HG03432 (cell line): ENCODE data around the gene HLA-C.
"Not testable (repeated sequence)": the region's sequence is repeated elsewhere in the genome, so short reads cannot be mapped to it uniquely, and the experiment has no call there.

ENCODE experiments used
- ATAC-seq: cut with Tn5 transposase; IDR thresholded peaks from one replicate; pipeline ENCODE4 v1.9.1; 2021; ENCODE audit warnings: mild to moderate bottlenecking, moderate library complexity; ENCODE audit not compliant: unreplicated experiment

Gene HLA-C

DNA sequence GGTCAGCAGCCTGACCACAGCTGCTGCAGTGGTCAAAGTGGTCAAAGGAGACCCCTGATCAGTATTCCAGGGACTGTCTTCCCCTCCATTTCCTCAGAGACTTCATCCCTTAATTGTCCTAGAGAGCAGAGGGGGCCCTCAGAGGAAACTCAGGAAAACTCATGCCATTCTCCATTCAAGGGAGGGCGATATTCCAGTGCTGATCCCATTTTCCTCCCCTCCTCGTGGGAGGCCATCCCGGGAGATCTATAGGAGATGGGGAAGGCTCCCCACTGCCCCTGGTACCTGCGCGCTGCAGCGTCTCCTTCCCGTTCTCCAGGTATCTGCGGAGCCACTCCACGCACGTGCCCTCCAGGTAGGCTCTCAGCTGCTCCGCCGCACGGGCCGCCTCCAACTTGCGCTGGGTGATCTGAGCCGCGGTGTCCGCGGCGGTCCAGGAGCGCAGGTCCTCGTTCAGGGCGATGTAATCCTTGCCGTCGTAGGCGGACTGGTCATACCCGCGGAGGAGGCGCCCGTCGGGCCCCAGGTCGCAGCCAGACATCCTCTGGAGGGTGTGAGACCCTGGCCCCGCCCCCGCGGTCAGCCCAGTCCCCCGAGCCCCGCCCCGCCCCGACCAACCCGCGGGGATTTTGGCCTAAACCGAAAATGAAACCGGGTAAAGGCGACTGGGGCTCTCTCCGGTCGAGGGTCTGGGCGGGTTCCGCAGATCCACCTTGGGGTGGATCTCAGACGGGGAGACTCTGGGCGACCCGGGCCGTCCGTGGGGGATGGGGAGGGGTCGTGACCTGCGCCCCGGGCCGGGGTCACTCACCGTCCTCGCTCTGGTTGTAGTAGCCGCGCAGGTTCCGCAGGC is 878 bp downstream of the HLA-C start:
- peak; percentile 39 for ATAC-seq

GRCh38 chr6:31268836-31269235 is 3.1 kb downstream of the HLA-C start:
- no peak for ATAC-seq

DNA sequence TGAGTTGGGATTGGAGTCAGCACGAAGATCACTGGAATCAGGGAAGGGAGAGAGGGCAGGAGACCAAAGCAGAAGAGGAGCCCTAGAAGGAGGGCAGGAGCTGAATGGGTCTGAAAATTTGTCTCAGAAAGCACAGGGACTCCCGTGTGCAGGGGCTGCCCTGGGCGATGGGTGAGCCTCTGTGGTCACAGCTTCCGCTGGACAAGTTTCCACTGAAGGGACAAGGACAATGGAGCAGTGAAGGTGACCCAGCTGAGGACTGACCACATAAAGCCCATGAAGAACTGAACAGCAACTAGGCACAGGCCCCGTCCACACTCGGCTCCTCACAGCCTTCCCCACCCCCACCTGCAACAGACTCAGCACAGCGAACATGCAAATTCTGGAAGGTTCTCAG is 3.5 kb downstream of the HLA-C start:
- no peak for ATAC-seq

- ATAC-seq, result no peak
Measured at GRCh38 chr6:31267651-31268368, 4.1 kb downstream of the HLA-C start.

DNA sequence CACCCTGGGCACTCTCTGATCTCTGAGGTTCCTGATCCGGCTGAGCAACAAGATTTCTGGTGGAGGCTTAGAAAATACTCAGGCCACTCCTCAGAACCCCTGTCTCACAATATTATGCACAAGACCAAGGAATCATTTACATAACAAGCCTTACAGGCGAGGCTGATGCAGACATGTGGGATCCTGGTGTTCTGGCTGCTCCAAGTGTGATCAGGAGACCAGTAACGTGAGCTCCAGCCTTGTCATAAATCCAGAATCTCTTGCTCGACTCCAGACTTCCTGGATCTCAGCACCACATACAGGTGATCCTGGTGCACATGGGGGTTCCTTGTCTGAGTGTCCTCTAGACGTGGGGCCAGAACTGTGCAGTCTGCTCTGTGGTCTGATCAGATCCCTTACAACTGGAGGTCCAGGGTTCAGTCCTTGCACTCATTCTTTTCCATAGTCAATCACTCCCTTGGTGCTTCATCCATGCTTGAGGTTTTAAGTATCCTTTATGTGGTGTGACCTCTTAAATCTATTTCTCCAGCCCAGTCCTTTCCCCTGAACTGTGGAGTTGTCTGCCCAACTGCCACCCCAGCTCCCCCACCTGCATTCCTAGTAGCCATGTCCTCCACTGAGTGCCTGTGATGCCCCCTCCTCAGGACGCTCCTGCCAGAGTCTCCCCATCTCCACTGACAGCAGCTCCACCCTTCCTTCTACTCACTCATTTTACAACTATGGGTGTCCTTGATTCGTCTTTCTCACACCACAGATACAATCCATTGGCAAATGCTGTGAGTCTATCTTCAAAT is 5.1 kb downstream of the HLA-C start:
- no peak for ATAC-seq

DNA sequence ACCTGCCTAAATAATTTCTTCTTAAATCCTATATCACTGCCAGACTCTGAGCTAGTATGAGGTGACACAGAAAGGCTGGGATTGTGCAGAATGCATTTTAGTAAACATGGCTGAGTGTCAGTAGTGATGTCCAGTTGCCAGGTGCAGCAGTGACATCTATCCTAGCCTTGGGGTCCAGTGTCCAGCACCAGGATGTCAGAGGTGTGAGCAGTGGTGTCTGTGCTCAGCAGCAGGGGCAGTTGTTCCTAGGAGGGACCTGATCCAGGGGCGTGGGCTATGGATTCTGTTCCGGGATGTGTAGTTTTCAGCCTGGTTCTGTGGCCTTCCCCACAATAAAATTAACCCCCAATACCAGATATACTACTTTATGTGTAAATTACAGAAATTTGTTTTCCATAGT is 6.0 kb downstream of the HLA-C start:
- no peak for ATAC-seq

DNA sequence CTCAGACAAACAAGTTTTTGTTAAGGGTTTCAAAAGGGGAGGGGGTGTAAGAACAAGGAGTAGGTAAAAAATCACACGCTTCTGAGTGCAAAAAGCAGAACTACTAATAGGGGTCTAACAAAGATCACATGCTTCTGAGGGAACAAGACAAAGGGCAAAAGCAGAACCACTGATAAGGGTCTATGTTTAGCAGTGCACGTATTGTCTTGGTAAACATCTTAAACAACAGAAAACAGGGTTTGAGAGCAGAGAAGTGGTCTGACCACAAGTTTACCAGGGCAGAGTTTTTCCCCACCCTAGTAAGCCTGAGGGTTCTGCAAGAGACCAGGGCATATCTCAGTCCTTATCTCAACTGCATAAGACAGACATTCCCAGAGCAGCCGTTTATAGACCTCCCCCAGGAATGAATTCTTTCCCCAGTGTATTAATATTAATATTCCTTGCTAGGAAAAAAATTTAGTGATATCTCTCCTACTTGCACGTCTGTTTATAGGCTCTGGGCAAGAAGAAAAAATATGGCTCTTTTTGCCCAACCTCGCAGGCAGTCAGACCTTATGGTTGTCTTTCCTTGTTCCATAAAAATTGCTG is 8.5 kb downstream of the HLA-C start:
- not testable (repeated sequence) for ATAC-seq

GRCh38 chr6:31259995-31260394 is 11.9 kb downstream of the HLA-C start:
- ATAC-seq, result not testable (repeated sequence)

DNA sequence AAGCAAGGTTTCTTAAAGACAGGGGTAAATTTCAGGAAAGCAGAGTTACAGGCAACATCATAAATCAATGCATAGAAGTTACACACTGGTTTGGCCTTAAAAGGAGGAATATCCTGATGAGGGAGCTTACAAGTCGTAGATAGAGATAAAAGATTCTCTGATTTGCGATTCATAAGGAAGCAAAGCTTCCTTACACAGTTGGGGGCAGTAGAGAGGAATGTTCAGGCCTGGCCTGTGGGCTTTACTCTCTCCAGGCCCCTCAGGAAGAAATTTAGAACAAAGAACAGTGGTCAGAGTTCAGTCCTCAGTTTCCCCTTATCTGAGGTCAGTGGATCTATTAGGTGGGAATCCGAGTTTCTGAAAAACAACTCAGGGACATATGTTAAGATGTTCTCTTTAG is 19.3 kb downstream of the HLA-C start:
- no peak for ATAC-seq

- ATAC-seq, result no peak
Measured at GRCh38 chr6:31251261-31251660, 20.6 kb downstream of the HLA-C start.

GRCh38 chr6:31249184-31249583 is 22.7 kb downstream of the HLA-C start:
- no peak for ATAC-seq

GRCh38 chr6:31247813-31248212 is 24.1 kb downstream of the HLA-C start:
- ATAC-seq, result no peak

- no peak for ATAC-seq
Measured at GRCh38 chr6:31246051-31246521, 25.8 kb downstream of the HLA-C start.

GRCh38 chr6:31243508-31243907 is 28.4 kb downstream of the HLA-C start:
- no peak for ATAC-seq

DNA sequence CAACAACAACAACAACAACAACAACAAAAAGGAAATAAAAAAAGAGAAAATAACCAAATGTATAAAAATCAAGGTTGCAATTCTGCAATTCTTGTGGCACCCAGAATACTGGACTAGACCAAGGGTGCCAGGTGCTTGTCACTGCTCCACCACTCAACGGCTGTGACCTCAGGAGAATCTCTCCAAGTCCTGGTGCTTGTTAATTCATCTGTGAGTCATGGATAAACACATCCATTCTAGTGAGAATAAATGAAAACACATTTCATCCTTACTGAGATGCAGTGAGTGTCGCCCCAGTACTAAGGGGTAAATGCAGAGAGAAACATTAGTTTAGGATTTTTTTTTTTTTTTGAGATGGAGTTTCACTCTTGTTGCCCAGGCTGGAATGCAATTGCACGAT is 32.0 kb downstream of the HLA-C start:
- no peak for ATAC-seq

DNA sequence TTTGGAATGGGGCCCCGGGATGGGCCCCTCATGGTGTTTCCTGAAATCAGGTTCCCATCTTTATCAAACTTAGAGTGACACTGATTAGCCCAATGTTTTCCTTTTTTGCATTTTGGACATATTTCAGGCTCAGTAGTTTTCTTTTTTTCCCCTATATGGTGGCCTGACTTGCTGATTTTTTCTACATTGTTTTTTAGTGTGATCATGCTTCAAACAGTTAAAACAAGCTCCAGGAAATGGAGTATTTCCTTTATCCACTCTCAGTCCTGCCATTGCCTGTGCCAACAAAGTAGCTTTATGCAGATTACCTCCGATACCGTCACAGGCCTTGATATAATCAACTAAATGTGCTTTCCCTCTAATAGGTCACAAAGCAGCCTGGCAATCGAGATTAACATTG is 37.8 kb downstream of the HLA-C start:
- not testable (repeated sequence) for ATAC-seq

DNA sequence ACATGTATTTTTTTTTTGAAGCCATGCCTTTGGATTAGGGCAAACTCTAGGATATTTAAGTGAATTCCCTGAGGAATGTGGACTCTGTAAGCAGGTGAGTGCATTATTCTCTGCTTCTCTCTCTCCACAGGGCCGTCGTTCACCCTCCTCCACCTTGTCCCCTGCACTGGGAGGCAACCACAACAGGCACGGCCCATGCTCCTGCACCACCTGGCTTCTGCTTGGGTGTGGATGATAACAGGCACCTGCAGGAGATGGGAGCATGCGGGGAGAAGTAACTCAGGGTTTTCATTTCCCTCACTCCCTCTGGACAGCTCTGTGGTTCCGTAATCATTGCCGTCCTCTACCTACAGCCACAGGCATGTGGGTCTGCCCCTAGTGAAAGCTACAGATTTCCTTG is 43.4 kb downstream of the HLA-C start:
- ATAC-seq, result no peak

DNA sequence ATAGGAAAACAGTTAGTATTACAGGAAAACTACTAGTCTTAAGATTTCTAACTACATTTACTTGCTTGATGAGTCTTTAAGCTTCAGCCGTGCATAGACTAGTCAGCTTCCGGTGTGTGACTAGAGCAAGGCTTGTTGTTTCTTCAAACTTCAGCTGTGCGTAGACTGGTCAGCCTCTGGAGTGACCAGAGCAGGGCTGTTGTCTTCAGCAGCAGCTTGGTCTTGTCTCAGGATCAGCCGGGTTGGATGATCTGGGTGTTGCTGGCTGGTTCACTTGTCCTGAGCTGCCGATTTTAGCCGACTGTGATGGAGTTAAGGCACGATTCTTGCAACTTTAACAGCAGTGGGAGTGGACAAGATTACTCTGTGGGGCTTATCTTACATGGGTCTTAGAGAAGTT is 44.7 kb downstream of the HLA-C start:
- no peak for ATAC-seq

DNA sequence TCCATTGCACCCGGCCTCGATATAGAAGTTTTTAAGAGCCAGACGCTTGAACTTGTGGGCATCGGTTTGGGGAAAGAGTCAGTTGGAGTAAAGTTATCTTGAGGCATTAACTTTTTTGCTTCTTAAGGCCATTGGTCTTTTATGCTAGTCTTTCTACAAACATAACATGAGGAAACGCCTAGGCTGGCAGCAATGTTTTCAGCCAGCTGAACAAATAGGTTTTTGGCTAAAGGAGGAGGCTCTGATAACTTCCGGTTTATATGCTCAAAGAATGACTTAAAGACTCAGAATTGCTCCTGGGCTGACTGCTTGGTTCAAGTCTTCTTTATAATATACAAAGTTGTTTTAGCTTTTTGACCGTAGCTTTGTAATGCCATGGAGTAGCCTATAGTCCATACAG is 46.2 kb downstream of the HLA-C start:
- no peak for ATAC-seq

DNA sequence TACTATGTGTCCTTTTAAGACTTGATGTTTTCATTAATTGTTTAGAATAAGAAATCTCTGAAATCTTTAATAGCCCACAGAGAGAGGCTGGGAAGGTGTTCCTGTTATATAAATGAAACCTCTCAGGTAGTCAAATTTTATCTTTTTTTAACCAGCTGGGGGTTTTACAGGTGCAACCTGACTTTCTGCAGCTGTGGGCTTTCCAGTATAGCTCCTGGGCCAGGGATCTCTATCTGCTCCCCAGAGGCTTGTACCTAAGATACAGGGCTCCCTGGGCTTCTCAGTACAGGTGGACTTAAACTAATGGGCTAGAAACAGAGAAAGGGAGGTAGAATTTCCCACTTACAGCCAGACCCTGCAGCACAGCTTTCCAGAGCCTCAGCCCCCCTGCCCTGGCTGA is 49.4 kb downstream of the HLA-C start:
- no peak for ATAC-seq
